Activated CD4-positive, alpha-beta T cell treated with anti-CD3 and anti-CD28 coated beads for 36 hours (primary cell): ENCODE data around the gene CNIH2. TPM values are rescaled to one million over a fixed set of nuclear protein-coding genes. Genes with fewer than 3 reads are reported as not detected.
"Not testable (repeated sequence)": the region's sequence is repeated elsewhere in the genome, so short reads cannot be mapped to it uniquely, and the experiment has no call there.

Source experiments
- ATAC-seq: fragments of 200-7000 bp; cut with Tn5 transposase; one replicate; pipeline ENCODE4 v1.10.0; 2021; ENCODE audit warnings: mild to moderate bottlenecking, moderate library complexity
- CTCF ChIA-PET: fragments of 350-600 bp; sonication (Branson Sonifier 250); formaldehyde crosslinking; loops from one replicate; lab custom pipeline; 2021; ENCODE audit warnings: antibody characterized with exemption; lab: Charles Lee
- POLR2A ChIA-PET: fragments of 350-600 bp; sonication (Branson Sonifier 250); formaldehyde crosslinking; loops from one replicate; lab custom pipeline; 2021; ENCODE audit warnings: antibody characterized with exemption, inconsistent platforms; lab: Charles Lee
- DNase-seq: peaks from one replicate; pipeline ENCODE4 v3.0.0-alpha.2; 2020
- H3K27ac Mint-ChIP-seq: one replicate; pipeline ENCODE4 v1.8.0; 2021; ENCODE audit warnings: mixed read lengths
- H3K27me3 Mint-ChIP-seq: one replicate; pipeline ENCODE4 v1.8.0; 2021; ENCODE audit warnings: mixed read lengths
- H3K36me3 Mint-ChIP-seq: one replicate; pipeline ENCODE4 v1.8.0; 2021; ENCODE audit warnings: low read depth, mixed read lengths
- H3K4me1 Mint-ChIP-seq: one replicate; pipeline ENCODE4 v1.8.0; 2021; ENCODE audit warnings: mixed read lengths
- H3K4me3 Mint-ChIP-seq: one replicate; pipeline ENCODE4 v1.8.0; 2021; ENCODE audit warnings: mild to moderate bottlenecking, moderate library complexity, mixed read lengths
- H3K9me3 Mint-ChIP-seq: one replicate; pipeline ENCODE4 v1.8.0; 2021; ENCODE audit warnings: low read depth, mixed read lengths
- intact Hi-C, 2 experiments: fragments of 100-400 bp; cut with DNase I in 1 of 2; cut with micrococcal nuclease in 1 of 2; formaldehyde crosslinking; loops; one replicate each; pipeline versions ENCODE4 v1.14.2 to v1.15.1; 2022 to 2024; cut with DNase I, micrococcal nuclease
- total RNA-seq, 2 experiments: library from RNA; stranded (reverse); gene quantifications; one replicate each; pipeline ENCODE4 v1.2.3, GENCODE V29; 2021

The CNIH2 gene
- total RNA-seq, 2 experiments from 2014 or later = 1.3 to 1.6 TPM

DNA sequence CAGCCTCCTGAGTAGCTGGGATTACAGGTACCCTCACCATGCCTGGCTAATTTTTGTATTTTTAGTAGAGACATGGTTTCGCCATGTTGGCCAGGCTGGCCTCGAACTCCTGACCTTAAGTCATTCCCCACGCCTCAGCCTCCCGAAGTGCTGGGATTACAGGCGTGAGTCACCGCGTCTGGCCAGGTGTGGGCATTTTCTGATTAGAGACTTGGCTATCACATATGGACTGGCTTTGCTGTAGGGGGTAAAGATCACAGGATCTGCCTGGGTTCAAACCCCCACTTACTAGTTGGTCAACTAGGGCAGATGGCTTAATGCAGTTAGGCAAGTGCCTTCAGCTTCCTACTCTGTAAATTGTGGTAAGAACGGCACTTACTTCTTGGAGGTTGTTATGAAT lies 32.3 kb downstream of the CNIH2 start:
- no peak overlapping the region for H3K27ac Mint-ChIP-seq
- no peaks in the 10 kb centered on the region for H3K9me3 Mint-ChIP-seq
- no peak overlapping the region for H3K4me3 Mint-ChIP-seq
- no peaks in the 10 kb centered on the region for H3K36me3 Mint-ChIP-seq
- H3K4me1 Mint-ChIP-seq = peaks cover 26% of the 10 kb centered on the region
- H3K27me3 Mint-ChIP-seq = no peaks in the 10 kb centered on the region
- ChIA-PET POLR2A (no interaction called here), CTCF (interaction anchor here (0.6 to 6.4 kb wide), 5 partner anchors 22 to 93 kb away, joined by 3 to 34 read pairs (median 4); partner anchors contain the start of genes BRMS1 and YIF1A)
- DNase-seq (no peak), ATAC-seq (no peak)
- intact Hi-C loops = no loop called here

DNA sequence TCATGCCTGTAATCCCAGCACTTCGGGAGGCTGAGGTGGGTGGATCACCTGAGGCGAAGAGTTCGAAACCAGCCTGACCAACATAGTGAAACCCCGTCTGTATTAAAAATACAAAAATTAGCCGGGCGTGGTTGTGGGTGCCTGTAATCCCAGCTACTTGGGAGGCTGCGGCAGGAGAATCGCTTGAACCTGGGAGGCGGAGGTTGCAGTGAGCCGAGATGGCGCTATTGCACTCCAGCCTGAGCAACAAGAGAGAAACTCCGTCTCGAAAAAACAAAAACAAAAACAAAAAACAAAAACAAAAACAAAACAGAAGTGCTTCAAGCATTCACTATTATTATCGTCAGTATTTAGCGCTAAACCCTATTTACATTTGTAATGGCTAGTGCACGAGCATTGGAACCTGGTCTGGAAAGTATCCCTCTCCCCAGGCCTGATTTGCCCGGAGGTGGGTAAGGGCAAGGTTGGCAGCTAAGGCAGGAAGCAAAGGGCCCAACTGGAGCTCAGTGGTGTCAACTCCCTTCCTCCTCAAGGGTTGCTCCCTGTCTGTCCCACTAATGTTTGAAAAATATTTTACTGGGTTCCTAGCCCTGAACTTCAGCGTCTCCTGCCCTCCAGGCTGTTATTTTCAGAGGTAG lies 32.9 kb downstream of the CNIH2 start:
- H3K4me1 Mint-ChIP-seq = peaks cover 30% of the 10 kb centered on the region
- intact Hi-C loops, H3K27me3 Mint-ChIP-seq, H3K4me3 Mint-ChIP-seq, POLR2A ChIA-PET, H3K9me3 Mint-ChIP-seq, H3K36me3 Mint-ChIP-seq, DNase-seq, ATAC-seq, H3K27ac Mint-ChIP-seq: not testable (repeated sequence)
- CTCF ChIA-PET = interaction anchor here (0.6 to 6.4 kb wide), 26 partner anchors 9 to 192 kb away, joined by 3 to 34 read pairs (median 4); partner anchors contain the start of genes B4GAT1, BRMS1, MRPL11 and RIN1

- H3K36me3 Mint-ChIP-seq = no peaks in the 10 kb centered on the region
- peak overlapping the region; percentile 79 for H3K4me3 Mint-ChIP-seq
- peaks cover 32% of the 10 kb centered on the region for H3K4me1 Mint-ChIP-seq
- peak overlapping the region; percentile 91 for H3K27ac Mint-ChIP-seq
- POLR2A ChIA-PET = interaction anchor here (1.6 kb wide), 1 partner anchor 22 kb away, joined by 4 read pairs; the partner anchor contains the start of gene YIF1A
- H3K9me3 Mint-ChIP-seq = no peaks in the 10 kb centered on the region
- H3K27me3 Mint-ChIP-seq = no peaks in the 10 kb centered on the region
- DNase-seq (no peak), ATAC-seq (no peak)
- CTCF ChIA-PET = interaction anchor here (0.6 to 6.4 kb wide), 25 partner anchors 10 to 191 kb away, joined by 3 to 34 read pairs (median 4); partner anchors contain the start of genes B4GAT1, BRMS1, MRPL11 and RIN1
- intact Hi-C loops = no loop called here
These were observed 33.5 kb downstream of the CNIH2 start for GRCh38 chr11:66311470-66311964.

- intact Hi-C loops = loop anchor here (1.0 kb wide), 19 partner anchors 16 to 531 kb away; partner anchors contain the start of genes DPP3 (in 2 of the 2), YIF1A (in 2 of the 2), ACTN3 (in 1 of the 2) and B4GAT1 (in 1 of the 2)
- H3K4me1 Mint-ChIP-seq = peaks cover 33% of the 10 kb centered on the region
- peak; percentile 83 for ATAC-seq
- H3K9me3 Mint-ChIP-seq = no peaks in the 10 kb centered on the region
- peak overlapping the region; percentile 79 for H3K4me3 Mint-ChIP-seq
- H3K27ac Mint-ChIP-seq = peak overlapping the region; percentile 91
- no peaks in the 10 kb centered on the region for H3K36me3 Mint-ChIP-seq
- POLR2A ChIA-PET = interaction anchor here (0.6 to 1.6 kb wide), 5 partner anchors 21 to 326 kb away, joined by 3 to 4 read pairs (median 3); partner anchors contain the start of genes RBM4, TMEM151A and YIF1A
- CTCF ChIA-PET = interaction anchor here (0.5 to 6.4 kb wide), 29 partner anchors 10 to 586 kb away, joined by 3 to 34 read pairs (median 4); partner anchors contain the start of genes B4GAT1, BRMS1, CCDC85B and MRPL11
- H3K27me3 Mint-ChIP-seq = no peaks in the 10 kb centered on the region
- DNase-seq = peak; percentile 98
These were observed 34.1 kb downstream of the CNIH2 start for GRCh38 chr11:66311965-66312548.

DNA sequence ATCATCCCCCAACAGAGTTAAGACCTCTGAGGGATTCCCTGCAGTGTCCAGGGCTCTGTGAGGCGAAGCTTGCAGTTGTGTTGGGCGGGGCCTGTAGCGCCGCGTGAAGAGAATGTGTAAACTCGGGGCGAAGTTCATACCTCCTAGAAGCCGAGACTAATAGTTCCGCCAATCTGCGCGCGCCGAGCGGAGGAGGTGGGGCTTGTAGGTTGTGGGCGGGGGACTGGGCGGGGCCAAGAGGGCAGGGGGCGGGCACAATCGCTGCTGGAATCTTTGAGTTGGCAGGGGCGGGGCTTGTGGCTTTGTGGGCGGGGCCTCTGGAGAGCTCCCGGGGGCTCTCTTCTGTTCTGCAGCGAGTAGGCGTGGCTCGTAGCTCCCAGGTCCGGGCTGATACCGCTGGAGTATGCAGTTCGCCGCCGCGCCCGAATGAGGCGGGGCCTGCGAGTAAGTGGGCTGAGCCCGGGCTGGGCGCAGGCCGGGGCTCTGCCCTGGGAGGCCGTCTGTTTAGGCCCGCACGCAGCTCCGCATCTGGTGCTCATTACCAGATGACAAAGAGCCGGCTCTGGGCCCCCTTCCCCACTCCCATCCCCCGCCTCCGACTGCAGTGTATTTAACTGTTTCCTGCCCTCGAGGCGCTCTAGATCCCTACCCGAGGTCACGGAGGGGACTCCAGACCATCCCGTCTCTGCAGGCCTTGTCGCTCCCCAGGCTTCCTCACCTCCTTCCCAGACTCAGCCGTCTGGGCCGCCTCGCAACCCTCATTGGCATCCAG lies 34.8 kb downstream of the CNIH2 start:
- CTCF ChIA-PET = interaction anchor here (0.5 to 6.4 kb wide), 19 partner anchors 9 to 586 kb away, joined by 3 to 34 read pairs (median 6); partner anchors contain the start of genes BRMS1, CCDC85B, TMEM151A and YIF1A
- Mint-ChIP-seq H3K4me1 (peaks cover 39% of the 10 kb centered on the region), H3K27ac (peak overlapping the region; percentile 90), H3K36me3 (no peaks in the 10 kb centered on the region), H3K9me3 (no peaks in the 10 kb centered on the region), H3K4me3 (peak overlapping the region; percentile 79), H3K27me3 (no peaks in the 10 kb centered on the region)
- intact Hi-C loops = loop anchor here (1.0 kb wide), 19 partner anchors 16 to 531 kb away; partner anchors contain the start of genes DPP3 (in 2 of the 2), YIF1A (in 2 of the 2), ACTN3 (in 1 of the 2) and B4GAT1 (in 1 of the 2)
- DNase-seq (peak; percentile 97), ATAC-seq (peak; percentile 65)
- POLR2A ChIA-PET = interaction anchor here (0.6 to 1.6 kb wide), 5 partner anchors 21 to 325 kb away, joined by 3 to 4 read pairs (median 3); partner anchors contain the start of genes RBM4, TMEM151A and YIF1A

DNA sequence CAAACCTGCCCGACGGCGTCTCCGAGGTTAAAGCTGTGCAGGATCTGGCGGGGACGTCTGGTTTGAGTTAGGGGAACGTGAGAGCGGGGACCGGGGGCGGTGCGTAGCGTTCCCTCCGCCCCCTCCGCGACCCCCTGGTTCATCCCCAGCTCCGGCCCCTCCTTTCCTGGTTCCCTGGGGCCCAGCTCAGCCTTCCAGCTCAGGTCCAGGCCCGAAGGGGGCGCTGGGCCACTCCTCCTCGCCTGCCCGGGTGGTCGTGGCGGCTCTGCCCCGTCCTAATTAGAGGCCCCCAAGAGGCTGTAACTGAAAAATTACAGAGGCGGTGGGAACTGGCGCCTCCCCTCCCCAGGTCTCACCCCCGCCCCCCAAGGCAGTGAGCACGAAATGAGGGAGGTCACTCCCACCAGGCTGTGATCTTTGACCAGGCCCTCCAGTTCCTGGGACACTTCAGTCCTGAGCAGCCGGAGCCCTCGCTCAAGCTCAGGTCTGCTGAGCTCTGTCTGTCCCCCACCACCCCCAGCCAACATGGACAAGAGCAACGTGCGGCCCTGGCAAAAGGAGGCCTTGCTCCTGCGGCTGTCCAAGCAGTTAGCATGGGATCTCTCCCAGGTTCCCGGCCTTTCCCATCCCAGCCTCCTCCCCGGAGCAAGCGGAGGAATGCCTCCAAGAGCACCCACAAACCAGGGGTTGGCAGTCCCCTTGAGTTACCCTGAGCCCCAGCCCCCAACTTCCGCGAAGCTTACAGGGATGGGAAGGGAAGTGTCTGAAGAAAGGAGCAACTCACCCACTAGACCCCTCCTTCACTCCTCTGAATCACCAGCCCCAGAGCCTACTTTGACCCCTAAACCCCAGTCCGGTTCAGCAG lies 35.6 kb downstream of the CNIH2 start:
- no peak for DNase-seq
- H3K27ac Mint-ChIP-seq = peak overlapping the region; percentile 42
- ChIA-PET POLR2A (interaction anchor here (1.4 kb wide), 1 partner anchor 22 kb away, joined by 3 read pairs; the partner anchor contains the start of gene TMEM151A), CTCF (interaction anchor here (0.6 to 6.4 kb wide), 11 partner anchors 8 to 423 kb away, joined by 3 to 34 read pairs (median 10); partner anchors contain the start of genes BRMS1, CCDC85B, TMEM151A and YIF1A)
- intact Hi-C loops = no loop called here
- H3K4me1 Mint-ChIP-seq = peaks cover 48% of the 10 kb centered on the region
- H3K9me3 Mint-ChIP-seq = no peaks in the 10 kb centered on the region
- H3K27me3 Mint-ChIP-seq = no peaks in the 10 kb centered on the region
- peak overlapping the region; percentile 79 for H3K4me3 Mint-ChIP-seq
- no peaks in the 10 kb centered on the region for H3K36me3 Mint-ChIP-seq
- ATAC-seq = no peak

GRCh38 chr11:66314186-66314501 lies 36.2 kb downstream of the CNIH2 start:
- Mint-ChIP-seq H3K4me3 (no peak overlapping the region), H3K27ac (peak overlapping the region; percentile 42), H3K36me3 (no peaks in the 10 kb centered on the region), H3K9me3 (no peaks in the 10 kb centered on the region), H3K4me1 (peaks cover 54% of the 10 kb centered on the region), H3K27me3 (no peaks in the 10 kb centered on the region)
- ATAC-seq (no peak), DNase-seq (no peak)
- intact Hi-C loops = no loop called here
- POLR2A ChIA-PET = no interaction called here
- CTCF ChIA-PET = interaction anchor here (0.6 to 6.4 kb wide), 2 partner anchors 14 to 71 kb away, joined by 4 to 34 read pairs; no protein-coding TSS in a partner anchor

DNA sequence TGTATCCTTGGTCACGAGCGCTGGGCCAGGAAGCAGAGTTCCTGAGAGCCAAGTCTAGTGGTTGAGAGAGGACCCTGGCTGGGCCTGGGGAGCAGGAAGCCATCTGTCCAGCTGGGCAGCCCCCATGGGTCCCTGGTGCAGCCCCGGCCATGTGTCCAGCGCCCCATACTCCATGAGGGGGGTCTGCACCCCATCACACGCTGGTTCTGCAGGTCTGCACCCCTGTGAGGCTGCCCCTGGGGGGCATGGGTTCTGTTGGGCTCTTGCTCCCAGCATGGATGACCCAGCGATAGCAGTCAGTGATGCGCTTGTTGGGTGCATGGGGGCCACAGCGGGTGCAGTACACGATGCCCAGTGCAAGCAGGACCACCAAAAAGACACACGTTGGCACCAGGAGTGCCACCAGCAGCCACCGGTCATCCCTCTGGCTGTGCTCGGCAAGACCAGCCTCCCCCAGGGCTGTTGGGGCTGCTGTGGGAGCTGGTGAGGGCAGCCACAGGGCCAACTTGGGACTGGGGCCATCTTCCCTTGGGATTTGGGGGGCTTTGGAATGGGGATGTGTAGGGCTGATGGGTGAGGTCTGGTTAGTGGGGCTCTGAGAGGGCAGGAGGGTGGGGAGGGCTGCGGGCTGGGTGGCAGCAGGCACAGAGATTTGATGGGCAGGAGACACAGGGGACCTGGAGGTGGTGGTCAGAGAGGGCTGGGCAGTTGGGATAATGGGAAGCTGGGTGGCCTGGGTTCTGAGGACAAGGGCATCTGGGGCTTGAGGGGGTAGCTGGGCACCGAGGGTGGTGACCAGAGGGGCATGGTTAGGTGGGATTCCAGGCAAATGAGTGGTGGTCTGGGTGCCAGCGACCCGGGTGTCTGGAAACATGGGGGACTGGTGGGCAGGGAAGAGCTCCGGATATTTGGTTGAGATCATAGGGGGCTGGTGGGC lies 36.9 kb downstream of the CNIH2 start:
- intact Hi-C loops = no loop called here
- no peaks in the 10 kb centered on the region for H3K27me3 Mint-ChIP-seq
- POLR2A ChIA-PET = no interaction called here

GRCh38 chr11:66315498-66315885 lies 37.5 kb downstream of the CNIH2 start:
- Mint-ChIP-seq H3K36me3 (no peaks in the 10 kb centered on the region), H3K27ac (no peak overlapping the region), H3K9me3 (peaks cover 2% of the 10 kb centered on the region), H3K4me3 (no peak overlapping the region), H3K27me3 (no peaks in the 10 kb centered on the region), H3K4me1 (peaks cover 62% of the 10 kb centered on the region)
- ChIA-PET POLR2A (no interaction called here), CTCF (no interaction called here)
- ATAC-seq (no peak), DNase-seq (no peak)
- intact Hi-C loops = no loop called here

More for the DNA sequence above, 36.9 kb downstream of the CNIH2 start:
- ATAC-seq (no peak), DNase-seq (no peak)
- H3K4me1 Mint-ChIP-seq = peaks cover 60% of the 10 kb centered on the region
- no peaks in the 10 kb centered on the region for H3K9me3 Mint-ChIP-seq
- CTCF ChIA-PET = no interaction called here
- no peak overlapping the region for H3K27ac Mint-ChIP-seq
- H3K4me3 Mint-ChIP-seq = no peak overlapping the region
- no peaks in the 10 kb centered on the region for H3K36me3 Mint-ChIP-seq
